ENCODE measurements around the gene GGCX.

- TF ChIP-seq CTCF (IDR thresholded peaks at IDR 0.05) (no peak), POLR2A (IDR thresholded peaks at IDR 0.05) (no peak), POLR2AphosphoS5 (IDR thresholded peaks at IDR 0.05) (no peak)
These were observed 27.4 kb upstream of the GGCX start for GRCh38 chr2:85588645-85589044.
